WERI-Rb-1 (cell line): ENCODE measurements around the gene GRK3.
"Not testable (repeated sequence)": the region's sequence is repeated elsewhere in the genome, so short reads cannot be mapped to it uniquely, and the experiment has no call there.

Source experiments
- DNase-seq: peaks from one replicate; pipeline ENCODE4 v3.0.0-alpha.2; 2020
- H3K27ac ChIP-seq: fragments of 250-450 bp; sonication (Bioruptor Pico); 2 replicates; pipeline ENCODE4 v1.5.1; 2020; ENCODE audit warnings: mild to moderate bottlenecking, moderate library complexity
- H3K27me3 ChIP-seq: fragments of 250-450 bp; sonication (Bioruptor Pico); 2 replicates; pipeline ENCODE4 v1.5.1; 2021; ENCODE audit warnings: mild to moderate bottlenecking, low read depth, moderate library complexity; ENCODE audit not compliant: insufficient read depth, severe bottlenecking
- H3K36me3 ChIP-seq: fragments of 250-450 bp; sonication (Bioruptor Pico); 2 replicates; pipeline ENCODE4 v1.5.1; 2020; ENCODE audit warnings: mild to moderate bottlenecking, moderate library complexity
- H3K4me3 ChIP-seq: 2 replicates; pipeline ENCODE4 v1.5.1; 2011; ENCODE audit warnings: low read depth, mild to moderate bottlenecking, control low read depth, low read length
- H3K9me3 ChIP-seq: fragments of 250-450 bp; sonication (Bioruptor Pico); 2 replicates; pipeline ENCODE4 v1.5.1; 2021; ENCODE audit warnings: mild to moderate bottlenecking, moderate library complexity; ENCODE audit not compliant: severe bottlenecking
- TF ChIP-seq, protein P1 (sequence below): IDR thresholded peaks from 2 replicates; pipeline ENCODE4 v1.5.1; 2011; ENCODE audit warnings: low read depth, mild to moderate bottlenecking, control low read depth, inconsistent platforms, low read length

Gene GRK3

DNA sequence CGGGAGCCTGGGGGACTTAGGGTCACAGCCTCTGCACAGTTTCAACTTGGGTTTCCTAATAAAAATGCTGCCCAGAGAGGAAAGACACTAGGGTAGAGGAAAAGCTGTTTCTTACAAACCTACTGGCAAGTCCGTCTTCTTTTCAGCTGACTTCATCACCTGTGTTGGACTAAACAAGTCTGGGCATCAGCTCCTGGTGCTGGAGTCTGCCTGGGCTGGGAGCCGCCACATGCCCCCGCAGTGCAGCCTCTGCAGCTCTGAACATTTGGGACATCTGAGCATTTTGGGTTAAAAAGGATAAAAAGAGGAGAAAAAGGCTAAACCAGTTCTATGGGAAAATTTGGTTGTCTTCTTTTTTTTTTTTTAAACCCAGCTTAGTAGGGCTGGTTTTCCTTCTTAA, 49.1 kb downstream of the GRK3 start:
- DNase-seq, H3K4me3 ChIP-seq, H3K9me3 ChIP-seq, H3K27ac ChIP-seq, H3K36me3 ChIP-seq, H3K27me3 ChIP-seq: not testable (repeated sequence)

DNA sequence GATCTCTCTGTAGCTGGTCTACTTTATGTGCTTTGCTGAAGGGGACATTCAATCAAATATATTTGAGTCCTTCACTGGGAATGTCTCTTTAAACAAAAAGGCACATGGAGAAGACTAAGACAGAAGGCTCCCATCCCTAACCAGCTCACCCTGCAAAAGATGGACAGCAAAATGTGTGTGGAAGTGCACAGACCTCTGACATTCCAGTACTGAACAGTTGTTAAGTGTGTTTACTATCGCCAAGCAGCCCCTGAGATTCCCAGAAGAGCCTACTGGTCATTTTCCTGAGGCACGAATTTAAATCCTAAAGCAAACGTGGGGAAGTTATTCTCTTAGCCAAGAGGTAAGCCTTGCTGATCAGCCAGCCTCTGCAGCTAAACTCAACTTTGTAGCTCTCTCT, 50.3 kb downstream of the GRK3 start:
- H3K4me3 ChIP-seq, H3K9me3 ChIP-seq, DNase-seq, H3K36me3 ChIP-seq, H3K27ac ChIP-seq, H3K27me3 ChIP-seq: not testable (repeated sequence)

DNA sequence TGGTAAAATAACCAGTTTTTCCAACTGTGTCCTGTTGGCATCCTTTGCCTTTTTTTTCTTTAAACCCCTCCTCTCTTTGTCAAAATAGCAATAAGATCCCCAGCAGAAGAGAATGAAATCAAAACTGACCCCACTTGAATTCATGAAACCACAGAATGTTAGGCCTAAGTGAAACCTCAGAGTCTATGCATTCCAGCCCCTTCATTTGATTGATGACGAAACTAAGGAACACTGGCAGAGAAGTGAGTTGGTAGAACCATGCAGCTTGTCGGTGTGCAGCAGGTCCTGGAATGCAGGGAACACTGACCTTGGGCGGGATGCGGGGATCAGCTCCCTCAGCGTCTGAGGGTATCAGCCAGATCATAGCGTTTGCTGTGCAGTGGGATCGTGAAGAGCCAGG, 57.5 kb downstream of the GRK3 start:
- TF ChIP-seq, protein P1, sequence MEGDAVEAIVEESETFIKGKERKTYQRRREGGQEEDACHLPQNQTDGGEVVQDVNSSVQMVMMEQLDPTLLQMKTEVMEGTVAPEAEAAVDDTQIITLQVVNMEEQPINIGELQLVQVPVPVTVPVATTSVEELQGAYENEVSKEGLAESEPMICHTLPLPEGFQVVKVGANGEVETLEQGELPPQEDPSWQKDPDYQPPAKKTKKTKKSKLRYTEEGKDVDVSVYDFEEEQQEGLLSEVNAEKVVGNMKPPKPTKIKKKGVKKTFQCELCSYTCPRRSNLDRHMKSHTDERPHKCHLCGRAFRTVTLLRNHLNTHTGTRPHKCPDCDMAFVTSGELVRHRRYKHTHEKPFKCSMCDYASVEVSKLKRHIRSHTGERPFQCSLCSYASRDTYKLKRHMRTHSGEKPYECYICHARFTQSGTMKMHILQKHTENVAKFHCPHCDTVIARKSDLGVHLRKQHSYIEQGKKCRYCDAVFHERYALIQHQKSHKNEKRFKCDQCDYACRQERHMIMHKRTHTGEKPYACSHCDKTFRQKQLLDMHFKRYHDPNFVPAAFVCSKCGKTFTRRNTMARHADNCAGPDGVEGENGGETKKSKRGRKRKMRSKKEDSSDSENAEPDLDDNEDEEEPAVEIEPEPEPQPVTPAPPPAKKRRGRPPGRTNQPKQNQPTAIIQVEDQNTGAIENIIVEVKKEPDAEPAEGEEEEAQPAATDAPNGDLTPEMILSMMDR = no peak
- DNase-seq = no peak

DNA sequence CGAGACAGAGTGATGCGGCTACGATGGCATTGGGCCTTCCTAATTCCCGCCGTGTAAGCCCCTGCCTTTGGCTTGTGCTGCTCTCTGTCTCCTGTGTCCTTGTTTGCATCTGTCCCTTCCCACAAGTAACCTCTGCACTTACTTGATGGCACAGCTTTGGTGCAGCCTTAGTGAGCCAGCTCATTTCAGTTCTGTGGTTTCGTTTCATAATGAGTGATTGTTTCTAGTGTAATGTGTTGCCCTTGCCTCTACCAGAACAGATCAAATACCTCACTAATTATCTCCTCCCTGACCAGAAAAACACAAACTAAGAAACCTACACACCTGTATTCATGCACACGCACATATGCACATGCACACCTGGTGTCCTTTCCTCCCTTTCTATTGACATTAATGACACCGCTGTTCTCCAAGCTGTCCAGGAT, 58.8 kb downstream of the GRK3 start:
- TF ChIP-seq, protein P1 = no peak
- H3K4me3 ChIP-seq = no peak overlapping the region
- H3K9me3 ChIP-seq = no peaks in the 10 kb centered on the region

More for the DNA sequence above, 57.5 kb downstream of the GRK3 start:
- Histone ChIP-seq H3K9me3 (no peaks in the 10 kb centered on the region), H3K4me3 (no peak overlapping the region), H3K27me3 (no peaks in the 10 kb centered on the region), H3K27ac (no peak overlapping the region), H3K36me3 (peaks cover 2% of the 10 kb centered on the region; the same call in 1 of the 2 replicates)

DNA sequence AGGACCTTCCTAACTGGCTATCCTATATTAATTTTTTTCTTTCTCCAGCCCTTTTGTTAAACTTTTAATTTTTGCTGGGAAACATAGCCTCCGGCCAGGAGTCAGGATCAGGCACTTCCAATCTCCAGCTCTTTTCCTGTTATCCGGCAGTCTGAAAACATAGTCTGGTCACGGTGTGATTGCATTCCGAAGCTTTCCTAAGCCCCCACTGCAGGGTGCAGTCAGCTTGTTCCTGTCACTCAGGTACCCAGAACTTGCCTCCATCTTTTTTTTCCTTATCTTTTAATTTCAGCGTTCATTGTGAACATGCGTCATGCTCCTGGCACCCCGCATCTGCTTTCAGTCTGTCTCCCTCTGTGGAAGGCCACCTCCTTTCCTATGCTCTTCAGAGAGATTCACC, 59.4 kb downstream of the GRK3 start:
- TF ChIP-seq, protein P1 = no peak
- H3K36me3 ChIP-seq = peaks cover 2% of the 10 kb centered on the region; the same call in 1 of the 2 replicates
- no peak overlapping the region for H3K4me3 ChIP-seq
- no peaks in the 10 kb centered on the region for H3K27me3 ChIP-seq
- H3K27ac ChIP-seq = no peak overlapping the region
- no peaks in the 10 kb centered on the region for H3K9me3 ChIP-seq
- DNase-seq = no peak

More for the DNA sequence above, 58.8 kb downstream of the GRK3 start:
- no peak overlapping the region for H3K27ac ChIP-seq
- DNase-seq = no peak
- peaks cover 2% of the 10 kb centered on the region; the same call in 1 of the 2 replicates for H3K36me3 ChIP-seq
- no peaks in the 10 kb centered on the region for H3K27me3 ChIP-seq

DNA sequence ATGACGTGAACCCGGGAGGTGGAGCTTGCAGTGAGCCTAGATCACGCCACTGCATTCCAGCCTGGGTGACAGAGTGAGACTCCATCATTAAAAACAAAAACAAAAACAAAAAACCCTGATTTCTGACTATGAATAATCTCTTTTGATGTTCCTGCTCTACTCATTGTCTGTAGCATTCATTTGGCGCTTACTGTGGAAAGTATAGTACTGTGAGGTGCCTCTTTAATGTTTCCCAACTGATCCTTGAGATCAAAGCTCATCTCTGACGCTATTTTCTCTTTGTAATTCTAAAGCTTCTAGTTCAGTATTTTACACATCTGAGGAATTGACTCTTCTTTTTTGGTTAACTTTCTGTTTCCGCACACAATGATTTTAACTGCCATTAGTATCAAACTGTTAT, 60.0 kb downstream of the GRK3 start:
- no peaks in the 10 kb centered on the region for H3K9me3 ChIP-seq
- H3K4me3 ChIP-seq = no peak overlapping the region
- TF ChIP-seq, protein P1 = no peak
- H3K36me3 ChIP-seq = peaks cover 2% of the 10 kb centered on the region; the same call in 1 of the 2 replicates
- H3K27me3 ChIP-seq = no peaks in the 10 kb centered on the region
- DNase-seq = no peak
- no peak overlapping the region for H3K27ac ChIP-seq

DNA sequence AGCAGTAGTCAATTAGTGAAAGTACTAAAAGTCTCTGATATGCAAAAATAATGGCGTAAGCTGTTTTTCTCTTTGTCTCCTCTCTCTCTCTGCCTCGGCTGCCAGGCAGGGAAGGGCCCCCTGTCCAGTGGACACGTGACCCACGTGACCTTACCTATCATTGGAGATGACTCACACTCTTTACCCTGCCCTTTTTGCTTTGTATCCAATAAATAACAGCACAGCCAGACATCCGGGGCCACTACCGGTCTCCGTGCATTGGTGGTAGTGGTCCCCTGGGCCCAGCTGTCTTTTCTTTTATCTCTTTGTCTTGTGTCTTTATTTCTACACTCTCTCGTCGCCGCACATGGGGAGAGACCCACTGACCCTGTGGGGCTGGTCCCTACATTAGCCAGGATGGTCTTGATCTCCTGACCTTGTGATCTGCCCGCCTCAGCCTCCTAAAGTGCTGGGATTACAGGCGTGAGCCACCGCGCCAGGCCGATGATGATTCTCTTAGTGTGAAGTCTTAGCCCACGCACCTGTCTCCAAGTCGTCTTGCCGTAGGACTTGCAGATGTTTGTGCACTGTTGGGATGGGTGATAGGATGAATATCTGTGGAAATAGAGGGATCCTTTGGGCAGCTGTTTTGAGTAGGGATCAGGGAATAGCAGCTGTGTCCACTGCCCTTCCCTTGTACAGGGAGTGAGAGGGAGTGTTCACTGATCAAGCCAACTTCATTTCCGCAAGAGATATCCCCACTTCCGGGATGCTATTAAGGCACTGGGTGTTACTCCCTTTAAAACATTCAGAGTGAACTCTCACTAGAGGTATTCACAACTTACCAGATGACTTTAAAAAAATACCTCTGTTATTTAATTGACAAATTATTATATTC, 61.5 kb downstream of the GRK3 start:
- H3K4me3 ChIP-seq, H3K9me3 ChIP-seq, H3K27me3 ChIP-seq, H3K27ac ChIP-seq, H3K36me3 ChIP-seq, DNase-seq: not testable (repeated sequence)
